ENCODE data around the gene TPM1. TPM values are rescaled to one million over a fixed set of nuclear protein-coding genes. Genes with fewer than 3 reads are reported as not detected.
"Not testable (repeated sequence)": the region's sequence is repeated elsewhere in the genome, so short reads cannot be mapped to it uniquely, and the experiment has no call there.

Gene TPM1
- total and polyA plus RNA-seq, 2 of the 4 experiments (the other 2 are of a cell fraction), result 661 to 1,623 TPM

DNA sequence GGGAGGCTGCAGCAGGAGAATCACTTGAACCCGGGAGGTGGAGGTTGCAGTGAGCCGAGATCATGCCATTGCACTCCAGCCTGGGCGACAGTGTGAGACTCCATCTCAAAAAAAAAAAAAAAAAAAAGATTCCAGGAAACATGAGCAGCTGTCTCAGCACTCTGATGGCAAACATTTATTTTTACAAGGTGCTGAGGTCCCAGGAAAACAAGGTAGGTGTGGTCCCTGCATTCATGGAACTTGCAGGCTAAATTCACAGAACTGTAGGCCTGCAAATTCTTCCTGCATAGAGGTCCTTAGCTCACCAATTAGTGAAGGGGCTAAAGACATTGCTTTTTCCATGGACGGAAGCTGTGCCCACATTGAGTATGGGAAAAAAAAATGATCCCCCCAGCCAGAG lies 48.9 kb upstream of the TPM1 start:
- H2BK120ac ChIP-seq (ENCODE audit: low read depth, low read length); H3K23ac ChIP-seq (ENCODE audit: low read depth, low read length); H4K8ac ChIP-seq (ENCODE audit: low read depth in 2 of 2, low read length in 2 of 2); H2AK5ac ChIP-seq (ENCODE audit: low read depth, low read length); H3K4me3 ChIP-seq (ENCODE audit: insufficient read depth, low read depth, low read length); H2AK9ac ChIP-seq (replicated peaks; ENCODE audit: low read depth, low read length, poor library complexity); H3K9me3 ChIP-seq (ENCODE audit: control insufficient read depth, insufficient read depth, low read length); H3K14ac ChIP-seq (replicated peaks; ENCODE audit: low read depth, low read length); H2BK20ac ChIP-seq (ENCODE audit: low read depth, low read length); H2AFZ ChIP-seq (replicated peaks; ENCODE audit: low read length, poor library complexity); H3K4ac ChIP-seq (ENCODE audit: low read depth, low read length); H4K5ac ChIP-seq (ENCODE audit: low read depth, low read length); H3K9me1 ChIP-seq (ENCODE audit: insufficient read depth, low read length); H3K27ac ChIP-seq (ENCODE audit: insufficient read depth, low read length); H4K91ac ChIP-seq (ENCODE audit: insufficient read depth, low read depth, low read length); CTCF ChIA-PET; H3K4me2 ChIP-seq (ENCODE audit: low read depth, low read length); H2BK5ac ChIP-seq (ENCODE audit: low read depth, low read length, poor library complexity, severe bottlenecking); H3K56ac ChIP-seq (ENCODE audit: extremely low read depth, insufficient read depth, low read length); ATAC-seq (ENCODE audit: low read depth); H3K18ac ChIP-seq (ENCODE audit: low read depth, low read length); in situ Hi-C loops (cut with MboI; ENCODE audit: low sequenced_read_pairs); intact Hi-C loops (cut with micrococcal nuclease); BruUV-seq (replicated peaks); H4K20me1 ChIP-seq (ENCODE audit: insufficient read depth, low read length); dilution Hi-C loops (cut with HindIII; ENCODE audit: low sequenced_read_pairs, unreplicated experiment); H3K36me3 ChIP-seq (ENCODE audit: control insufficient read depth, insufficient read depth, low read length); POLR2A ChIA-PET (ENCODE audit: unreplicated experiment); H3K4me1 ChIP-seq (ENCODE audit: control insufficient read depth, insufficient read depth, low read length); H3K79me1 ChIP-seq (ENCODE audit: low read depth in 1 of 2, low read length in 2 of 2); H2BK15ac ChIP-seq (ENCODE audit: low read depth, low read length); H3K27me3 ChIP-seq (ENCODE audit: control insufficient read depth, insufficient read depth, low read length); H3K9ac ChIP-seq (ENCODE audit: low read depth, low read length); DNase-seq: not testable (repeated sequence)
- no CpG with 5 or more reads among the region's 4 CpGs for WGBS, 2 experiments (ENCODE audit: extremely low coverage in 2 of 2, insufficient read length in 1 of 2)
